ENCODE results near the gene C19orf44.
"Not testable (repeated sequence)": the region's sequence is repeated elsewhere in the genome, so short reads cannot be mapped to it uniquely, and the experiment has no call there.

Gene C19orf44

DNA sequence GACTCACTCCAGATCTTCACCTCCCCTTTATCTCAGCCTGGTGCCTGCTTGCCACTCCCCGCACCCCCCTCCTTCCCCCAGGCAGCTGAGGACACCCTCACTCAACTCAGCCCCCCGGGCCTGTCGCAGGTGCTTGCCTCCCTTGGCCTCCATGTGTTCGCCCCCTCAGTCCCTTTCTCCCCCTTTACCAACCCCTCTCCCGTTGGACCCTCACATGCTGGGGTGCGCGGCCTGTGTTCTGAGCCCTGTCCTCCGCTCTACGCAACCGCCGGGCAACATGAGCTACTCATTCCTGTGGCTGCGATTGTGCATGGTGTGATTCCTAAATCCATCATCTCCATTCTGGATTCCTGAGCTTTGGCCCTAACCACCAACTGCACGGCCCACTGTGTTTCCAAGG, 40.9 kb downstream of the C19orf44 start:
- no peak for DNase-seq (ENCODE audit: low read depth)
- no peak overlapping the region for H3K4me3 ChIP-seq (ENCODE audit: control insufficient read depth, low read depth, low read length)
- no peak for TF ChIP-seq CTCF (IDR thresholded peaks at IDR 0.05; ENCODE audit: control insufficient read depth, insufficient read depth, low read depth, low read length, missing control alignments)

DNA sequence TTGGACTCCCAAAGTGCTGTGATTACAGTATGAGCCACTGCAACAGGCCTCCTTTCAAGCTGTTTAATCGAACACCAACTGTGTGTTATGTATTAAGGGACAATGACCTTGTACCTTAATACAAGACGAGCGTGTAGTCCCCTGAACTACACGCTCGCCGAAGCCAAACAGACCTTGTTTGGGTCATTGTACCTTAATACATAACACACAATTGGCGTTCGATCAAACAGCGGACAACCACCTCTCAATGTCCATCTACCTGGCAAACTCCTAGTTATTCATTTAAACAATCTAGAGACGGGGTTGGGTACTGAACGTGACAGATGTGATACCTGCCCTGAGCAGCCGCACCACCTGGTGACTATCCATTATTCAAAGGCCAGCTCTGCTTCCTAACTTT, 44.8 kb downstream of the C19orf44 start:
- TF ChIP-seq CTCF (IDR thresholded peaks at IDR 0.05; ENCODE audit: control insufficient read depth, insufficient read depth, low read depth, low read length, missing control alignments): no peak
- no peak for DNase-seq (ENCODE audit: low read depth)

GRCh38 chr19:16541526-16542044, 45.4 kb downstream of the C19orf44 start:
- no peak for DNase-seq (ENCODE audit: low read depth)
- H3K4me3 ChIP-seq (ENCODE audit: control insufficient read depth, low read depth, low read length): peak overlapping the region; percentile 96
- no peak for TF ChIP-seq CTCF (IDR thresholded peaks at IDR 0.05; ENCODE audit: control insufficient read depth, insufficient read depth, low read depth, low read length, missing control alignments)

More for the DNA sequence above, 44.8 kb downstream of the C19orf44 start:
- H3K4me3 ChIP-seq (ENCODE audit: control insufficient read depth, low read depth, low read length): peak overlapping the region; percentile 96

DNA sequence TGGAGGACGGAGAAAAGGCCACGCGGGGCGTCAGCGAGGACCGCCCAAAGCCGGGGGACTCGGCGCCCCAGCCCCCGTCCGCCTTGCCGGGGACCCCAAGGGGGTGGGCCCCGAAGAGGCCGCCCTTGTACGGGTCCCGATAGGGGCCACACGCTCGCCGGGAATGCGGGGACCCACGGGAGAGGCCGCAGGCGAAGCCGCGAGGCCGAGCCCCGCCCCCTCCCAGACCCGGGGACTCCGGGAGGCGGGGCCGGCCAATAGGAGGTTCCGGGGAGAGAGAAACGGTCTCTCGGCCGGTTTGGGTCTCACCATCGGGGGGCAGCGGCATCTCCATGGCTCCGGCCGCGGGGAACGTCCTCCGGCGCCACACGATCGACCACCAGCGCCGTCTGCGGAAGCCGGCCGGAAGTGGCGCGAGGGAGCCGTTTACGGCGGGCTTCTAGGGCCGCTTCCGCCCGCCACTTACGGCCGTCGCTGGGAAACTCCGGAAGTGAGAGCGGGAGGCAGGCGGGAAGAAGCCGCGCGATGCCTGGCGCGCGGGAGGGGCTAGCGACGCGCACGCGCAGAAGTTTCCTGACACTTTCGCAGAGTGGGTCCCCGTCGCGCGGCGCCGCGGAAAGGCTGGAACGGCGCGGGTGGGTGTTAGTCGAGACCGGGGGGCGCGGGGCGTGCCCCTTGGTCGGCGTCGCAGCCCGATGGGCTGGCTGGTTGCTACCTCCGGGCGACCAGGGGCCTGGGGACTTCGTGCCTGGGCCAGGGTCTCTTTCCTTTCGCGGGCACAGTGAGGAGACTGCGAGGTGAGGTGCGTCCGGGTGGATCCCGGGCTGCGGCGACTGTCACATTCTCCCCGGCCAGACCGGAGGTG, 46.1 kb downstream of the C19orf44 start, which contains the start of gene CHERP:
Gene CHERP (minus strand): TSS at position 393 of the 865 bp plus-strand sequence. CDS start 59 bp downstream, at position 334.
- DNase-seq (ENCODE audit: low read depth): peak; percentile 52
- TF ChIP-seq CTCF (IDR thresholded peaks at IDR 0.05; ENCODE audit: control insufficient read depth, insufficient read depth, low read depth, low read length, missing control alignments): no peak
- H3K4me3 ChIP-seq (ENCODE audit: control insufficient read depth, low read depth, low read length): peak within 1 kb of the TSS; percentile 96

DNA sequence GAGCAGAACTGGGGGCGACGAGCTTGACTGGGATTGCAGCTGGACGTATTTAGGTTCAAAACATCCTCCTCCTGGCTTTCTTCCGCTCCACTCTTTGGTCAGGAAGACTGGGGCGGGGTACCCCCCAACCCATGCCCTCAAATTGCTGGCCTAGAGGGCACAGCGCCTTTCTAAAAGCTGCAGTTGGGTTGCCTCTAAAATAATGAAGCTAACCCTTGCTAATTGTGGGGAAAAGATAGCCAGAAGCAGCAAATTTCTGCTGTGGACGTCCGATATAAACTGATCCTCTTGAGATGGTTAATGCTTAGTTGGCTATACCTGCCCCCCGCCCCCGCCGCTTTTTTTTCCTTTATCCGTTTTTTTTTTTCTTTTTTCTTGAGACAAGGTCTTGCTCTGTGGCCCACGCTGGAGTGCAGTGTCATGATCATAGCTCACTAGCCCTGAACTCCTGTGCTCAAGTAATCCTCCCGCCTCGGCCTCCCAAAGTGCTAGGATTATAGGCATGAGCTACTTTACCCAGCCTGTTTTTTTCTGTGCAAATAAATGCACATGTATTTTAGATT, 46.8 kb downstream of the C19orf44 start:
- no peak for DNase-seq (ENCODE audit: low read depth)
- no peak for TF ChIP-seq CTCF (IDR thresholded peaks at IDR 0.05; ENCODE audit: control insufficient read depth, insufficient read depth, low read depth, low read length, missing control alignments)
- peak overlapping the region; percentile 96 for H3K4me3 ChIP-seq (ENCODE audit: control insufficient read depth, low read depth, low read length)

DNA sequence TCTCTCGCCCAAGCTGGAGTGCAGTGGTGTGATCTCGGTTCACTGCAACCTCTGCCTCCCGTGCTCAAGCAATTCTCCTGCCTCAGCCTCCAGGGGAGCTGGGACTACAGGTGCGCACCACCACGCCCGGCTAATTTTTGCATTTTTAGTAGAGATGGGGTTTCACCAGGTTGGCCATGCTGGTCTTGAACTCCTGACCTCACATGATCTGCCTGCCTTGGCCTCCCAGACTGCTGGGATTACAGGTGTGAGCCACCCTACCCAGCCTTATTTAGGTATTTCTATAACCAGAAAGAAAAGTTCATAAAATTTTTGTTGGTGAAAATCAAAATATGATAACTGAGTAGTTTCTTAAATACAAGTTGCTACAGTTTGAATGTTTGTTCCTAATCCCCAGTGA, 47.5 kb downstream of the C19orf44 start:
- not testable (repeated sequence) for DNase-seq (ENCODE audit: low read depth); H3K4me3 ChIP-seq (ENCODE audit: control insufficient read depth, low read depth, low read length)
